SK-N-SH treated with all-trans-retinoic acid at 6 μM for 48 hours (cell line): ENCODE data around the gene WASL.
"Not testable (repeated sequence)": the region's sequence is repeated elsewhere in the genome, so short reads cannot be mapped to it uniquely, and the experiment has no call there.

Experiments used
- ATAC-seq: fragments of 200-7000 bp; cut with Tn5 transposase; 3 replicates; pipeline ENCODE4 v1.9.1; 2020; ENCODE audit warnings: mild to moderate bottlenecking, moderate library complexity
- BACH2 ChIP-seq: fragments of 250-450 bp; sonication (Bioruptor Pico); IDR thresholded peaks from 2 replicates; pipeline ENCODE4 v1.9.0; 2021; ENCODE audit warnings: mild to moderate bottlenecking, borderline replicate concordance
- CREB5 ChIP-seq: fragments of 250-450 bp; sonication (Bioruptor Pico); IDR thresholded peaks from 2 replicates; pipeline ENCODE4 v1.5.1; 2020; ENCODE audit warnings: low read depth, mild to moderate bottlenecking, moderate library complexity
- CSDC2 ChIP-seq: fragments of 250-450 bp; sonication (Bioruptor Pico); IDR thresholded peaks from 2 replicates; pipeline ENCODE4 v1.5.0; 2020; ENCODE audit warnings: mild to moderate bottlenecking, moderate library complexity
- GLIS3 ChIP-seq: fragments of 250-450 bp; sonication (Bioruptor Pico); IDR thresholded peaks from 2 replicates; pipeline ENCODE4 v1.5.0; 2020; ENCODE audit warnings: mild to moderate bottlenecking, moderate library complexity
- ISL1 ChIP-seq: fragments of 250-450 bp; sonication (Bioruptor Pico); IDR thresholded peaks from 2 replicates; pipeline ENCODE4 v2.1.2; 2022; ENCODE audit warnings: mild to moderate bottlenecking, moderate library complexity
- OSR1 ChIP-seq: fragments of 250-450 bp; sonication (Bioruptor Pico); IDR thresholded peaks from 2 replicates; pipeline ENCODE4 v1.8.0; 2022; ENCODE audit warnings: moderate library complexity, mild to moderate bottlenecking, inconsistent platforms
- POU6F1 ChIP-seq: fragments of 250-450 bp; sonication (Bioruptor Pico); IDR thresholded peaks from 2 replicates; pipeline ENCODE4 v1.8.0; 2021; ENCODE audit warnings: low read depth, mild to moderate bottlenecking, moderate library complexity, borderline replicate concordance
- PPARA ChIP-seq: fragments of 250-450 bp; sonication (Bioruptor Pico); IDR thresholded peaks from 2 replicates; pipeline ENCODE4 v1.5.0; 2020; ENCODE audit warnings: mild to moderate bottlenecking, borderline replicate concordance
- RARB ChIP-seq: fragments of 250-450 bp; sonication (Bioruptor Pico); IDR thresholded peaks from 2 replicates; pipeline ENCODE4 v1.8.0; 2021; ENCODE audit warnings: mild to moderate bottlenecking, moderate library complexity
- SNAI2 ChIP-seq: fragments of 250-450 bp; sonication (Bioruptor Pico); IDR thresholded peaks from 2 replicates; pipeline ENCODE4 v1.5.0; 2020; ENCODE audit warnings: mild to moderate bottlenecking, moderate library complexity
- TCF4 ChIP-seq: fragments of 250-450 bp; sonication (Bioruptor Pico); IDR thresholded peaks from 2 replicates; pipeline ENCODE4 v1.8.0; 2021; ENCODE audit warnings: mild to moderate bottlenecking, moderate library complexity, borderline replicate concordance
- TOX ChIP-seq: fragments of 250-450 bp; sonication (Bioruptor Pico); IDR thresholded peaks from 2 replicates; pipeline ENCODE4 v1.8.0; 2021; ENCODE audit warnings: mild to moderate bottlenecking, moderate library complexity, borderline replicate concordance
- ZC3H10 ChIP-seq: fragments of 250-450 bp; sonication (Bioruptor Pico); IDR thresholded peaks from 2 replicates; pipeline ENCODE4 v1.5.1; 2021; ENCODE audit warnings: mild to moderate bottlenecking, moderate library complexity
- ZFP3 ChIP-seq: fragments of 250-450 bp; sonication (Bioruptor Pico); IDR thresholded peaks from 2 replicates; pipeline ENCODE4 v1.5.0; 2020; ENCODE audit warnings: mild to moderate bottlenecking, moderate library complexity
- ZFP30 ChIP-seq: fragments of 450-650 bp; formaldehyde crosslinking; IDR thresholded peaks from 2 replicates; pipeline ENCODE4 v1.5.0; 2022; ENCODE audit warnings: mild to moderate bottlenecking, moderate library complexity
- ZNF565 ChIP-seq: fragments of 450-650 bp; formaldehyde crosslinking; conservative IDR thresholded peaks from 2 replicates; pipeline ENCODE4 v1.5.0; 2020; ENCODE audit warnings: low read depth, mild to moderate bottlenecking, moderate library complexity
- TF ChIP-seq, protein P1 (sequence below): fragments of 250-450 bp; sonication (Bioruptor Pico); IDR thresholded peaks from 2 replicates; pipeline ENCODE4 v1.5.0; 2020; ENCODE audit warnings: mild to moderate bottlenecking, moderate library complexity
- TF ChIP-seq, protein P2 (sequence below): fragments of 250-450 bp; sonication (Bioruptor Pico); IDR thresholded peaks from 2 replicates; pipeline ENCODE4 v1.8.0; 2020; ENCODE audit warnings: mild to moderate bottlenecking, moderate library complexity, borderline replicate concordance

WASL gene

GRCh38 chr7:123738808-123739207, 10.0 kb downstream of the WASL start (continued):
- no peak for TF ChIP-seq POU6F1
- TF ChIP-seq ZC3H10 (CRISPR knock-in tag): no peak
- TF ChIP-seq TOX: no peak
- TF ChIP-seq ZNF565: no peak
- no peak for TF ChIP-seq GLIS3 (CRISPR knock-in tag)

DNA sequence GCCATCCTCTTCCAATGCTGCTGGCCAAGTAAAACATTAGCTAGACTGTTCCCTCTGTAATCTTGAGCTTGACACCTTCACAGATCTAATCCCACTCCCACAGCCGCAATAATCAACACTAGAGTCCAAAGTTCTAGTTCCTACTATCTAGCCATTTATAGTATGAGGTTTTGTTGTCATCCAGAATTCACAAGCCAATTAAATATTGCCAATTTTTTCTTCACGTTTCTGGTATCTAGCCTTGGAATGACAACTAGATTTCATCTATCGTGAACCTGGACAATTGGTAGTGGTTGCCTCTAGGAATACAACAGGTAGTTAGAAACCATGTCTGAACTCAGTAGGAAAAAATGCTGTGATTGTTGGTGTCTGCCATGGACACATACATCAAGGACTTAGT, 10.4 kb downstream of the WASL start:
- ATAC-seq: no peak

DNA sequence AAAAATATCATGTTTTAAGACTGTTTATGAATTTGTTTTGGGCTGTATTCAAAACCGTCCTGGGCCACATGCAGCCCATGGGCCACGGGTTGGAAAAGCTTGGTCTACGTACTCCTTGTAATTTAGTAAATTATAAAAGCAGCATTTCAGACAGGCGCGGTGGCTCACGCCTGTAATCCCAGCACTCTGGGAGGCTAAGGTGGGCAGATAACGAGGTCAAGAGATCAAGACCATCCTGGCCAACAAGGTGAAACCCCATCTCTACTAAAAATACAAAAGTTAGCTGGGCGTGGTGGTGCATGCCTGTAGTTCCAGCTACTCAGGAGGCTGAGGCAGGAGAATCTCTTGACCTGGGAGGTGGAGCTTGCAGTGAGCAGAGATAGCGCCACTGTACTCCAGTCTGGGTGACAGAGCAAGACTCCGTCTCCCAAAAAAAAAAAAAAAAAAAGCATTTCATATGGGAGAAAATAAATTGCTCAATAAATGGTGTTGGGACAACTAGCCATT, 11.6 kb downstream of the WASL start:
- ATAC-seq: not testable (repeated sequence)

More for the DNA sequence above, 10.4 kb downstream of the WASL start:
- TF ChIP-seq ZC3H10 (CRISPR knock-in tag) (no peak), CSDC2 (CRISPR knock-in tag) (no peak), RARB (no peak), ZFP30 (no peak), BACH2 (CRISPR knock-in tag) (no peak), CREB5 (CRISPR knock-in tag) (no peak), ZNF565 (no peak), PPARA (no peak)
- TF ChIP-seq, protein P1, sequence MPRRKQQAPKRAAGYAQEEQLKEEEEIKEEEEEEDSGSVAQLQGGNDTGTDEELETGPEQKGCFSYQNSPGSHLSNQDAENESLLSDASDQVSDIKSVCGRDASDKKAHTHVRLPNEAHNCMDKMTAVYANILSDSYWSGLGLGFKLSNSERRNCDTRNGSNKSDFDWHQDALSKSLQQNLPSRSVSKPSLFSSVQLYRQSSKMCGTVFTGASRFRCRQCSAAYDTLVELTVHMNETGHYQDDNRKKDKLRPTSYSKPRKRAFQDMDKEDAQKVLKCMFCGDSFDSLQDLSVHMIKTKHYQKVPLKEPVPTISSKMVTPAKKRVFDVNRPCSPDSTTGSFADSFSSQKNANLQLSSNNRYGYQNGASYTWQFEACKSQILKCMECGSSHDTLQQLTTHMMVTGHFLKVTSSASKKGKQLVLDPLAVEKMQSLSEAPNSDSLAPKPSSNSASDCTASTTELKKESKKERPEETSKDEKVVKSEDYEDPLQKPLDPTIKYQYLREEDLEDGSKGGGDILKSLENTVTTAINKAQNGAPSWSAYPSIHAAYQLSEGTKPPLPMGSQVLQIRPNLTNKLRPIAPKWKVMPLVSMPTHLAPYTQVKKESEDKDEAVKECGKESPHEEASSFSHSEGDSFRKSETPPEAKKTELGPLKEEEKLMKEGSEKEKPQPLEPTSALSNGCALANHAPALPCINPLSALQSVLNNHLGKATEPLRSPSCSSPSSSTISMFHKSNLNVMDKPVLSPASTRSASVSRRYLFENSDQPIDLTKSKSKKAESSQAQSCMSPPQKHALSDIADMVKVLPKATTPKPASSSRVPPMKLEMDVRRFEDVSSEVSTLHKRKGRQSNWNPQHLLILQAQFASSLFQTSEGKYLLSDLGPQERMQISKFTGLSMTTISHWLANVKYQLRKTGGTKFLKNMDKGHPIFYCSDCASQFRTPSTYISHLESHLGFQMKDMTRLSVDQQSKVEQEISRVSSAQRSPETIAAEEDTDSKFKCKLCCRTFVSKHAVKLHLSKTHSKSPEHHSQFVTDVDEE (CRISPR knock-in tag): no peak

GRCh38 chr7:123735539-123735938, 13.3 kb downstream of the WASL start:
- TF ChIP-seq ISL1 (CRISPR knock-in tag) (no peak), BACH2 (CRISPR knock-in tag) (no peak), OSR1 (CRISPR knock-in tag) (no peak), TOX (no peak)
- TF ChIP-seq, protein P2, sequence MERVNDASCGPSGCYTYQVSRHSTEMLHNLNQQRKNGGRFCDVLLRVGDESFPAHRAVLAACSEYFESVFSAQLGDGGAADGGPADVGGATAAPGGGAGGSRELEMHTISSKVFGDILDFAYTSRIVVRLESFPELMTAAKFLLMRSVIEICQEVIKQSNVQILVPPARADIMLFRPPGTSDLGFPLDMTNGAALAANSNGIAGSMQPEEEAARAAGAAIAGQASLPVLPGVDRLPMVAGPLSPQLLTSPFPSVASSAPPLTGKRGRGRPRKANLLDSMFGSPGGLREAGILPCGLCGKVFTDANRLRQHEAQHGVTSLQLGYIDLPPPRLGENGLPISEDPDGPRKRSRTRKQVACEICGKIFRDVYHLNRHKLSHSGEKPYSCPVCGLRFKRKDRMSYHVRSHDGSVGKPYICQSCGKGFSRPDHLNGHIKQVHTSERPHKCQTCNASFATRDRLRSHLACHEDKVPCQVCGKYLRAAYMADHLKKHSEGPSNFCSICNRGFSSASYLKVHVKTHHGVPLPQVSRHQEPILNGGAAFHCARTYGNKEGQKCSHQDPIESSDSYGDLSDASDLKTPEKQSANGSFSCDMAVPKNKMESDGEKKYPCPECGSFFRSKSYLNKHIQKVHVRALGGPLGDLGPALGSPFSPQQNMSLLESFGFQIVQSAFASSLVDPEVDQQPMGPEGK (CRISPR knock-in tag): no peak
- TF ChIP-seq, all 23 proteins: peak for 0
- ATAC-seq: no peak

GRCh38 chr7:123734498-123734897, 14.3 kb downstream of the WASL start:
- ATAC-seq: no peak

More at GRCh38 chr7:123734498-123734897, 14.3 kb downstream of the WASL start:
- TF ChIP-seq SNAI2 (no peak), CREB5 (CRISPR knock-in tag) (no peak), ZFP3 (CRISPR knock-in tag) (no peak), TCF4 (no peak), ISL1 (CRISPR knock-in tag) (no peak), ZFP30 (no peak), PPARA (no peak)
- TF ChIP-seq, protein P1 (CRISPR knock-in tag): no peak
- TF ChIP-seq, protein P2 (CRISPR knock-in tag): no peak
- TF ChIP-seq, all 23 proteins: peak for 0
